T-helper 1 cell treated with Interleukin-12 subunit alpha and Interleukin-12 subunit beta and Interleukin-4 antibody, amounts not matched to agents 30 μg/mL and 1 μg/mL, for 36 hours (primary cell): ENCODE data around the gene UBL5.
"Not testable (repeated sequence)": the region's sequence is repeated elsewhere in the genome, so short reads cannot be mapped to it uniquely, and the experiment has no call there.

Experiments
- H3K27ac Mint-ChIP-seq: one replicate; pipeline ENCODE4 v1.8.0; 2021; ENCODE audit warnings: mild to moderate bottlenecking, mixed read lengths
- H3K27me3 Mint-ChIP-seq: one replicate; pipeline ENCODE4 v1.8.0; 2021; ENCODE audit warnings: low read depth, mixed read lengths
- H3K36me3 Mint-ChIP-seq: one replicate; pipeline ENCODE4 v1.8.0; 2021; ENCODE audit warnings: low read depth, mixed read lengths
- H3K4me1 Mint-ChIP-seq: one replicate; pipeline ENCODE4 v1.8.0; 2021; ENCODE audit warnings: low read depth, mixed read lengths
- H3K4me3 Mint-ChIP-seq: one replicate; pipeline ENCODE4 v1.8.0; 2021; ENCODE audit warnings: mild to moderate bottlenecking, moderate library complexity, mixed read lengths
- H3K9me3 Mint-ChIP-seq: one replicate; pipeline ENCODE4 v1.8.0; 2021; ENCODE audit warnings: mixed read lengths

The UBL5 gene

DNA sequence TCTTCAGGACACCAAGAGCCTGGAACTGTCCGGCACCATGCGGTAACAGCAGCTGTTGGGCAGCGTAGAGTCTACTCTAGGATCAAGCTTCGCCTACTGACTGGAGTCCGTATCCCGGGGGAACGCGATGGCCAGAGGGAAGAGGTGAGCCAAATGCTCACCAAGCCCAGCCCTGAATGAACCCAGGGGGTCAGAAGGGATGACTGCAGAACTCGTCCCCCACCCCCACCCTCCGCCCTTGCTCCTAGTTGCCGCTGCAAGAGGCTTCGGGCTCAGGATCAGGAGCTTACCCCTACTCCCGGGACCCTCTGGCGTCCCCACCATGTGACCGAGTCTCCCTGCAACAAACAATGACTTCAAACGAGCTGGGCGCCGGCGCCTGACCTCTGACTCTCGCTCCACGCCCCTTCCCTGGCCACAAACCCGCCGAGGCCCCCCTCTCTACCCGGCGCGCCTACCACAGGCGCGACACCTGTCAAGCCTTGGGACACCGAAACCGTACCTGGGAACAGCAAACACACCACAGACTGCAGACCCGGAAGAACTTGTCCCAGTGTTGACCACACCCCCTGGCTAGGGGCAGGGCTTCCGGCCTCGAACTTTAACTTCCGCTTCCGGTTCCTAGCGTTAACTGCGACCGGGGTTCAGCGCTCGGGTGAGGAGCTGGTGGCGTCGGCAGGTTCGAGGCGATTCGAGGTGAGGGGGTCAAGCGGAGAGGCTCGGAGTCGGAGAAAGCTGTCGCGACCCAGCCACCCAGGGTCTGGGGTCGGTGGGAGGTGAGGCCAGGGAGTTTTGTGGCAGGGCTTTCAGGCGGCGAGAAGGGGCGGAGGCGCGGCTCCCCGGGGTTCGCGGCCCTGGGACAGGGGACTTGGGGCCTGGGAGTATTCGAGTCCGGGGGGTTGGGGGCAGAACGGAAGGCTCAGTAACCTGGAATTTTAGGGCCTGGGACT, at the start of gene UBL5:
TSS of gene UBL5 (plus strand) at position 630 of the 950 bp plus-strand sequence. CDS start 420 bp downstream, outside the sequence.
- Mint-ChIP-seq H3K27ac (peak within 1 kb of the TSS; percentile 99), H3K4me3 (peak within 1 kb of the TSS; percentile 100), H3K27me3 (no peaks in the 10 kb centered on the region), H3K36me3 (peaks cover 20% of the 10 kb centered on the region), H3K9me3 (no peaks in the 10 kb centered on the region), H3K4me1 (peaks cover 26% of the 10 kb centered on the region)

GRCh38 chr19:9782338-9782737, 45.4 kb upstream of the UBL5 start:
- Mint-ChIP-seq H3K4me3 (no peak overlapping the region), H3K36me3 (no peaks in the 10 kb centered on the region), H3K9me3 (peaks cover 18% of the 10 kb centered on the region), H3K27ac (no peak overlapping the region), H3K4me1 (peaks cover 13% of the 10 kb centered on the region), H3K27me3 (no peaks in the 10 kb centered on the region)

GRCh38 chr19:9784163-9784496, 43.6 kb upstream of the UBL5 start:
- Mint-ChIP-seq H3K4me3 (peak overlapping the region; percentile 4), H3K4me1 (peaks cover 15% of the 10 kb centered on the region)
- not testable (repeated sequence) for H3K27ac Mint-ChIP-seq, H3K27me3 Mint-ChIP-seq, H3K36me3 Mint-ChIP-seq, H3K9me3 Mint-ChIP-seq

- Mint-ChIP-seq H3K36me3 (no peaks in the 10 kb centered on the region), H3K9me3 (peaks cover 6% of the 10 kb centered on the region), H3K27ac (peak overlapping the region; percentile 90)
These were observed 42.1 kb upstream of the UBL5 start for GRCh38 chr19:9785367-9786331.

DNA sequence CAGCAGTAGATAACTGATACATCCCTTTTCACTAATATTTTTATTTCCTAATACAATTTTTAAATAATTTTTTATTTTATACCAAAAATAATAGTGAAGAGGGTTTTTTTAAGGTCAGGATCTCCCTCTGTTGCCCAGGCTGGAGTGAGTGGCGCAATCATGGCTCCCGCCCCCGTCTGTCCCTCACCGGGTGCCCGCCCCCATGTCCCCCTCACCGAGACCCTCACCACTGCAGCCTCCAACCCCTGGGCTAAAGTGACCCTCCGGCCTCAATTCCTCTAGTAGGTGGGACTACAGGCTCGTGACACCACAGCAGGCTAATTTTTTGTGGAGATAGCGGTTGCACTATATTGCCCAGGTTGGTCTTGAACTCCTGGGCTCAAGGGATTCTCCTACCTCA, 41.4 kb upstream of the UBL5 start:
- Mint-ChIP-seq H3K27me3 (no peaks in the 10 kb centered on the region), H3K36me3 (no peaks in the 10 kb centered on the region), H3K27ac (no peak overlapping the region), H3K4me1 (peaks cover 21% of the 10 kb centered on the region), H3K4me3 (peak overlapping the region; percentile 91), H3K9me3 (peaks cover 6% of the 10 kb centered on the region)

More at GRCh38 chr19:9785367-9786331, 42.1 kb upstream of the UBL5 start:
- Mint-ChIP-seq H3K4me3 (peak overlapping the region; percentile 91), H3K4me1 (peaks cover 20% of the 10 kb centered on the region), H3K27me3 (no peaks in the 10 kb centered on the region)

GRCh38 chr19:9786819-9787218, 40.9 kb upstream of the UBL5 start:
- H3K36me3 Mint-ChIP-seq, result no peaks in the 10 kb centered on the region
- no peak overlapping the region for H3K27ac Mint-ChIP-seq
- peaks cover 23% of the 10 kb centered on the region for H3K4me1 Mint-ChIP-seq
- H3K27me3 Mint-ChIP-seq, result no peaks in the 10 kb centered on the region
- H3K9me3 Mint-ChIP-seq, result peaks cover 6% of the 10 kb centered on the region
- H3K4me3 Mint-ChIP-seq, result peak overlapping the region; percentile 63

DNA sequence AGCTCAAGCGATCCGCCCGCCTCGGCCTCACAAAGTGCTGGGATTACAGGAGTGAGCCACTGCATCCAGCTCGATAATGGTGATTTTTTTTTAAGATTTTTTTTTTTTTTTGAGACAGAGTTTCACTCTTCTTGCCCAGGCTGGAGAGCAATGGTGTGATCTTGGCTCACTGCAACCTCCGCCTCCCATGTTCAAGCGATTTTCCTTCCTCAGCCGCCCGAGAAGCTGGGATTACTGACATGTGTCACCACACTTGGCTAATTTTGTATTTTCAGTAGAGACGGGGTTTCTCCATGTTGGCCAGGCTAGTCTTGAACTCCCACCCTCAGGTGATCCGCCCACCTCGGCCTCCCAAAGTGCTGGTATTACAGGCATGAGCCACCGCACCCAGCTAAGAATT, 39.1 kb upstream of the UBL5 start:
- not testable (repeated sequence) for H3K27me3 Mint-ChIP-seq, H3K36me3 Mint-ChIP-seq, H3K9me3 Mint-ChIP-seq, H3K4me3 Mint-ChIP-seq, H3K27ac Mint-ChIP-seq
- H3K4me1 Mint-ChIP-seq, result peaks cover 28% of the 10 kb centered on the region

DNA sequence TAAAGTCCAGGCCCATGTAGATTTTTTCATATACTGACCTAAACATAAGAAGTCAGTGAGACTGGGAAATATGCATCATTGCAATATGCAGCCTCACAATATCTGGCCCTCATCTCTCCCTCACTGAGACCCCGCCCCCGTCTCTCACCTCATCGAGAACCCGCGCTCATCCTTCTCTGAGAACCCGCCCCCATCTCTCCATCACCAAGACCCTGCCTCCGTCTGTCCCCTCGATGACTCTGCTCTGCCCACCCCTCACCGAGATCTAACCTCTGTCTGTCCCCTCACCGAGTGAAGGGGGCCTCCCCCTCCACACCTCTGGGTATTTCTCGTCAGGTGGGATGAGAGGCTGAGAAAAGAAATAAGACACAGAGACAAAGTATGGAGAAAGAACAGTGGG, 38.7 kb upstream of the UBL5 start:
- H3K27ac Mint-ChIP-seq, result no peak overlapping the region
- H3K4me1 Mint-ChIP-seq, result peaks cover 28% of the 10 kb centered on the region
- peaks cover 4% of the 10 kb centered on the region for H3K9me3 Mint-ChIP-seq
- H3K27me3 Mint-ChIP-seq, result no peaks in the 10 kb centered on the region
- H3K36me3 Mint-ChIP-seq, result peaks cover 5% of the 10 kb centered on the region
- H3K4me3 Mint-ChIP-seq, result peak overlapping the region; percentile 22

DNA sequence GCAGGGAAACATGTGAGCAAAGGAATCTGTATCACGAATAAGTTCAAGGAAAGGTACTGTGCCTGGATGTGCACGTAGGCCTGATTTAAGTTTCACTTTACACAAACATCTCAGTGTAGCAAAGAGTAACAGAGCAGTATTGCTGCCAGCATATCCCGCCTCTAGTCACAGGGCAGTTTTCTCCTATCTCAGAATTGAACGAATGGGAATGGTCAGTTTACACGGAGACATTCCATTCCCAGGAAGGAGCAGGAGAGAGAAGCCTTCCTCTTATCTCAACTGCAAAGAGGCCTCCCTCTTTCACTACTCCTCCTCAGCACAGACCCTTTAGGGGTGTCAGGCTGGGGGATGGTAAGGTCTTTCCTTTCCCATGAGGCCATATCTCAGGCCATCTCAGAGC, 38.1 kb upstream of the UBL5 start:
- H3K4me3 Mint-ChIP-seq, H3K9me3 Mint-ChIP-seq, H3K27ac Mint-ChIP-seq, H3K27me3 Mint-ChIP-seq, H3K36me3 Mint-ChIP-seq: not testable (repeated sequence)
- H3K4me1 Mint-ChIP-seq, result peaks cover 24% of the 10 kb centered on the region

DNA sequence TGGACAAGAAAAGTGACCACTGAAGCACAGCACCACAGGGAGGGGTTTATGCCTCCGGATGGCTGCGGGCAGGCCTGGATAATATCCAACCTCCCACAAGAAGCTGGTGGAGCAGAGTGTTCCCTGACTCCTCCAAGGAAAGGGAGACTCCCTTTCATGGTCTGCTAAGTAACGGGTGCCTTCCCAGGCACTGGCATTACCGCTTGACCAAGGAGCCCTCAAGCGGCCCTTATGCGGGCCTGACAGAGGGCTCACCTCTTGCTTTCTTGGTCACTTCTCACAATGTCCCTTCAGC, 36.7 kb upstream of the UBL5 start:
- peaks cover 21% of the 10 kb centered on the region for H3K4me1 Mint-ChIP-seq
- not testable (repeated sequence) for H3K9me3 Mint-ChIP-seq, H3K4me3 Mint-ChIP-seq, H3K27me3 Mint-ChIP-seq, H3K36me3 Mint-ChIP-seq
- peak overlapping the region; percentile 93 for H3K27ac Mint-ChIP-seq

- Mint-ChIP-seq H3K36me3 (peaks cover 5% of the 10 kb centered on the region), H3K27me3 (no peaks in the 10 kb centered on the region), H3K4me1 (peaks cover 23% of the 10 kb centered on the region), H3K4me3 (peak overlapping the region; percentile 90), H3K27ac (peak overlapping the region; percentile 93), H3K9me3 (peaks cover 4% of the 10 kb centered on the region)
These were observed 36.0 kb upstream of the UBL5 start for GRCh38 chr19:9791552-9792205.

GRCh38 chr19:9792206-9793070, 35.3 kb upstream of the UBL5 start:
- H3K4me1 Mint-ChIP-seq, result peaks cover 23% of the 10 kb centered on the region

GRCh38 chr19:9793071-9793591, 34.6 kb upstream of the UBL5 start:
- Mint-ChIP-seq H3K27me3 (no peaks in the 10 kb centered on the region), H3K27ac (peak overlapping the region; percentile 85), H3K4me3 (peak overlapping the region; percentile 90), H3K4me1 (peaks cover 22% of the 10 kb centered on the region), H3K9me3 (peaks cover 4% of the 10 kb centered on the region), H3K36me3 (peaks cover 5% of the 10 kb centered on the region)

More at GRCh38 chr19:9792206-9793070, 35.3 kb upstream of the UBL5 start:
- Mint-ChIP-seq H3K27me3 (no peaks in the 10 kb centered on the region), H3K36me3 (peaks cover 5% of the 10 kb centered on the region), H3K27ac (peak overlapping the region; percentile 93), H3K4me3 (peak overlapping the region; percentile 90), H3K9me3 (peaks cover 4% of the 10 kb centered on the region)
